NCI-H146 treated with DMSO at 0.1 percent for 48 hours (cell line): ENCODE data around the gene SLC45A1.

ENCODE experiments used
- DNase-seq: peaks from one replicate; lab custom pipeline; 2025; ENCODE audit not compliant: unreplicated experiment; lab: John Stamatoyannopoulos, UW

Gene SLC45A1

DNA sequence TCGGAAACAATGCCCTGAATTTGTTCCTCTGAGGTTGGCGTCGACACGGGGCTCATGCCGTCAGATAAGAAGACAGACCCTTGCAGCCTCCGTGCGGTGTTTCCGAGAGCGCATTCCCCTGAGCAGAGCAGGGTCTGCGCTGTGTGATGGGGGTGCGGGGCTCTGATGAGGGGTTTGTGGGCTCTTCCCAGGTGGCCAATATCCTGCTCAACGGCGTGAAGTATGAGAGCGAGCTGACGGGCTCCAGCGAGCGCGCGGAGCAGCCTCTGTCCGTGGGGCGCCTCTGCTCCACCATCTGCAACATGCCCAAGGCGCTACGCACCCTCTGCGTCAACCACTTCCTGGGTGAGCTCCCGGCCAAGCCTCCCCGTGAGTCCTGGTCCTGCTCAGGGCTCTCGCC is 17.3 kb downstream of the SLC45A1 start:
- DNase-seq = no peak

DNA sequence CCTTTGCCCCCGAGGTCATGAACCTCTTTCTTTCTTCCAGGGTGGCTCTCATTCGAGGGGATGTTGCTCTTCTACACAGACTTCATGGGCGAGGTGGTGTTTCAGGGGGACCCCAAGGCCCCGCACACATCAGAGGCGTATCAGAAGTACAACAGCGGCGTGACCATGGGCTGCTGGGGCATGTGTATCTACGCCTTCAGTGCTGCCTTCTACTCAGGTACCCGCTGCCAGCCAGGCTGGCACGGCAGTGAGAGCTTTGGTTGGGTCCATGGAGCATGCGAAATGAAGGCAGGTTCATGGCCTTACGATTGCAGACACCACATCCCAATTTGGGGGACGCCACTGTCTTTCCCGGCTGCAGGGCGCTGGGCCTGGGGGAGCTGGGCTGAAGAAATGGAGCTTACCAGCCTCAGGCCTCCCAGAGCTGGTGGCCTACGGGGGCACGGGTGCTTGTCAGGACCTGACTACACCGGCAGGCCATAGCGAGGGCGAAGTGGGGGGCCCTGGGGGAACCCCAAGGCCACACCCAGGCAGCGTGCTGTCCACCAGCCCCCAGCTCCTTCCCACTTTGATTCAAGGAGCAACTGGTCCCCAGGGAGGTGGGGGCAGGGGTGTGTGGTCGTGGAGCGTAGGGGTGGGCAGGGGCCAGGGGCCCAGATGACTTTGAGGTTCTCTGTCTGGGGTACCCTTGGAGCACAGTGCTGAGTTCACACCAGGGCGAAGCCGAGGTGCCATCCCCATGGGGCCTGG is 20.0 kb downstream of the SLC45A1 start:
- DNase-seq = no peak

DNA sequence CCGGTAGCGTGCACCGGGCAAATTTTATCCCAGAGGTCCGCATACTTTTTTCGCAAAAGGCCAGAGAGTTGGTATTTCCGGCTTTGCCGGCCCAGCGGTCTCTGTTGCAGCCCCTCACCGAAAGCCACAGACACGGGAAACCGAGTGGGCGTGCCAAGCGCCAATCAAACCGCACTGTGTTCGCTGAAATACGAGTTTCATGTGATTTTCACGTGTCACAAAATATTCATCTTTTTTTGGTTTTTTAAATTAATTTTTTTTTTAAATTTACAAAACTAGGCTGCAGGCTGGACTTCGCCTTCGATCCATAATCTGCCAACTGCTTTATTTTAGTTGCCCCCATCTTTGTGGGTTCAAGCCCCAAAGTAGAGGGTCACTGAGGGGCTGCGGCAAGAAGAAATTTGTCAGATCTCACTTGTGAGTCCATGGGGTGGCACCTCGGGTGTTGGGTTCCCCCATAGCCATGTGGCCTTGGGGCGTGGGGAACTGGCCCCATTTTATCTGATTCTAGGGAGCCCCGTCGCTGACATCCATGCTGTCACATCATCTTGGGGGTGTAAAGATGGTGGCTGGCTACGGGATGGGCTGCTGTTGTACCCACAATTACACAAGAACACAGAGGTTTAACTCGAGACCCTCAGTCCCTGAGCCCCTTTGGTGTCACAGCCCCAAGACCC is 20.8 kb downstream of the SLC45A1 start:
- DNase-seq = no peak

DNA sequence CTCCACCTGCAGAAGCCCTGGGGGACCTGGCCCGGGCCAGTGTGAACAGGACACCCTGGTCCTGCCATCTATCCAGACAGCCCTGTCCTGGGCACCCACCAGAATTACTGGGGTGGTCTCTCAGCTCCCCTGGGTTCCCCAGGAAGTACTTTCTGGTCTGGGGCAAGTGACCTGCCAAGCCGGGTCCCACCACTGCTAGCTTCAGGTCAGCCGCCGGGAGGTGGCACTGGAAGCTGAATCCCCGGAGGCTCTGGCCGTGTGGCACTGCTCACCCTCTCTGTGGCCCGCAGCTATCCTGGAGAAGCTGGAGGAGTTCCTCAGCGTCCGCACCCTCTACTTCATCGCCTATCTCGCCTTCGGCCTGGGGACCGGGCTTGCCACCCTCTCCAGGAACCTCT is 21.3 kb downstream of the SLC45A1 start:
- no peak for DNase-seq

DNA sequence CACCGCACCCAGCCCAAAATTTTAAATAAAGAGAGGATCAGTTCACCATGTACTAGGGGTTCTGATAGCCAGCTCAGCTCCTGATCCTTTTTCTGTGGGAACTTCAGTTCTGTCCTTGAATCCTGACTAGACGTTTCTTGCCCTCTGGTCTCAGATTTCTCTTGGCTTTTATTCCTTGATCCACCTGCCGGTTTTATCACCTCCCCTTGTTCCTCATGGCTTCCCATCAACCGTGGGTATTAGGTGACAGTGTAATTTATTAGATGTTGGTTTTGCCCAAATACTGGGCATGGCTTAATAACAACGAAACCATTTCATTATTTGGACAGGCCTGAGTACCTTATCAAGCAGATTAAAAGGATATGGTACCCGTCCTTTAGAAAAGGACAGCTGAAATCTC is 22.5 kb downstream of the SLC45A1 start:
- DNase-seq = peak; percentile 18

DNA sequence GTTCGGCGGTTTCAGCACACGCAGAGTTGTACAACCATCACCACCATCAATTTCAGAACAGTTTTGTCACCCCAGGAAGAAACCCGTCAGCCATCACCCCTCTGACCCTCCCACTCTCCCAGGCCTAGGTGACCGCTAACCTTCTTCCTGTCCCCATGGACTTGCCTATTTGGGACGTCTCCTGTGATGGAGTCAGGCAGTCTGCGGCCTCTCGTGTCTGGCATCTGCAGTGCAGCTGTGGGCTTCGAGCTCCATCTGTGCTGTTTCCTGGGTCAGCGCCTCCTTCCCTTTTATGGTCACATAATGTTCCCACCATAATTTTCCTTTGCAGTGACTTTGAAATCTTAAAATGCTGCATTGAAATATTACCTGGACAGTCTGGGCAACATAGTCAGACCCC is 24.4 kb downstream of the SLC45A1 start:
- DNase-seq = no peak

DNA sequence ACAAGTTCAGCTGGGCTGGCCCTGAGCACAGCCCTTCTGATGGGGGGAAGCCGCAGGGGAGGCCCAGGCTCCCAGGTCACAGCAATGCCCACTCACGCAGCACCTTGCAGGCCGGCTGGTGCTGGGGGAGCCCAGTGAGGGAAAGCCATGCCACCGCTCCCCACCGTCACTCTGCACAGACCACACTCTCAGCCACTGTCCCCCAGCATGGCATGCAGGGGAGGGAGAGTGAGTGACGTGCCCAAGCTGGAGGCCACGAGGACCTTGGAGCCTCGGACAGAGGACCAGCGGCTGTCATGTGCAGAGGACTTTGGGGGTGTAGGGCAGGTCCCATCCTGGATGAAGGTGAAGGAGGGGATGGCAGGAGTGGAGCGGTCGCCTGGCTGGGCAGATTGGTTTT is 25.1 kb downstream of the SLC45A1 start:
- no peak for DNase-seq

DNA sequence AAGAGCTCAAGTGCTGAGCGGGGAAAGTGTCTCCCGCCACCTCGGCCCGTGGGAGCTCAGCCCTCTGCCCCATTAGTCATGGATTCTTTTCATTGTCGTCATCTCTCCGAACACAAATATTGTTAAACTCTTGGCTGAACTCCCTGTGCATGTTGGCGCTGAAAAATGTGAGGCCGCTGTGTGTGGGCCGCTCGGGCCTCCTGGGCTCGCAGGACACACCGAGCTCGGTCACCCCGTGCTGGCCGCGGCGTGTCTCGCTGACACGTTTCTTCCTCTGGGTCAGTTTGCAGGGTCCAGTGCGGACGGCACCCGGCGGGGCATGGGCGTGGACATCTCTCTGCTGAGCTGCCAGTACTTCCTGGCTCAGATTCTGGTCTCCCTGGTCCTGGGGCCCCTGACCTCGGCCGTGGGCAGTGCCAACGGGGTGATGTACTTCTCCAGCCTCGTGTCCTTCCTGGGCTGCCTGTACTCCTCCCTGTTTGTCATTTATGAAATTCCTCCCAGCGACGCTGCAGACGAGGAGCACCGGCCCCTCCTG is 25.6 kb downstream of the SLC45A1 start:
- DNase-seq = no peak

- no peak for DNase-seq
These were observed 27.1 kb downstream of the SLC45A1 start for GRCh38 chr1:8344893-8345507.

- DNase-seq = no peak
These were observed 27.9 kb downstream of the SLC45A1 start for GRCh38 chr1:8345621-8346415.

DNA sequence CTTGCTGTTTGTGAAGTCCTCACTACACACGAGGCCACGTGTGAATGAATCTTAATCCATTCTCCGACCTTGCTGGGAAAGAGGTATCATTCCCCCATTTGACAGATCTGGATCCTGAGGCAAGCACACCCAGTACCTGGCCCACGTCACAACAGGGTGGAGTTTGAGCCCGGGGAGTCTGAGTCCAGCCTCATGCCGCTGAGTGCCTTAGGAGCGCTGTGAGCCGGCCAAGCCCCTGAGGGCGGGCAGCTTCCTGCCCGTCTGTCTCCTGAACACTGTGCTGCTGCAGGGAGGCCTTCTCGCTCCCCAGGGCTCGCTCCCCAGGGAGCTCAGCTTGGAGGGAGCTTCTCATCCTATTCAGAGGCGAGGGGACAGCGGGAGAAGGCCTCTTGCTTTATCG is 29.7 kb downstream of the SLC45A1 start:
- DNase-seq = peak; percentile 13

DNA sequence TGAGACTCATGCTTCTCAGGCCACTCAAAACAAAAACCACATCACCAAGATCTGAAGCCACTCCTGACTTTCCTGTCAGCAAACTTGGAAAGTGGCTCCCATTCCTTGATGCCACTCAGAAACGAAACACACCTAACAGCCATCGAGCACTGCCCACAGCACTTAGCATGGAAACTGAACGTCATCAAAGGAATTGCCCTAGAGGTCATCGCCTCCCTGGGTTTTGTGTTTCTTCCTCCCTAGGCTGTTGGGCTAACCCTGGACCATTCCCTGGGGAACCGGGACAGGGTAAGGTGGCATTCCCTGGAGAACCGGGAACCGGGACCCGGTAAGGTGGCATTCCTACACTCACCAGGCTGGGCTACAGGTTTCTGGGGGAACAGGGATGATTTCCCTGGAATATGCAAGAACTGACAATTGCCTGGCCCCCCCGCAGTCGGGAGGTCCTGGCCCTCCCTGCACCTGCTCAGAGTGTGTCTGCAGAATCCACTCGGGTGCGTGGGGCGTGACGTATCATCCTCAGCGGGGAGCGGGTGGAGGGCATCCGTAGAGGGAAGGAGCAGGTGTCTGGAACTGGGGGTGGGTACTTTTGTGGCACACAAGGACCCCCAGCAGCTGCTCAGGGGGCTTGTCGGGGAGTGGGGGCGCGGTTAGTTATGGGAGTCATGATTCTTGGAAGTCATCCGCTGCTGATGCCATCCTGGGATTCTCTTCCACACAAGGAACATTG is 30.3 kb downstream of the SLC45A1 start:
- DNase-seq = no peak

- DNase-seq = peak; percentile 19
These were observed 31.0 kb downstream of the SLC45A1 start for GRCh38 chr1:8348777-8349472.

DNA sequence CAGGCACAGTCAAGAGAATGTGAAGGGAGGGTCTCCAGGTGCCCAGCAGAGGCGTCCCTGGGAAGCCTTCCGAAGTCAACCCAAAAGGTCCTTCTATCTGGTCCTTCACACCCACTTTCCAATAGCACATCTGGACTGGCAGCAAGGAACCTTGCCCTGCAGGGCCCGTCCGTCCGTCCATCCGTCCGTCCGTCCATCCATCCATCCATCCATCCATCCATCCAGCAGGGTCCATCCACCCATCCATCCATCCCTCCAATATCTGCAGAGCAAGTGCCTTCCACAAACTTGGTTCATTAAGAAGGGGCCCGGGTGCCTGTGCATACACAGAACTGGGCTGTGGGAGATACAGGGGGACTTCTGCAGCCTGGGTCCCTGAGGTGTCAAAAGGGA is 31.6 kb downstream of the SLC45A1 start:
- no peak for DNase-seq

DNA sequence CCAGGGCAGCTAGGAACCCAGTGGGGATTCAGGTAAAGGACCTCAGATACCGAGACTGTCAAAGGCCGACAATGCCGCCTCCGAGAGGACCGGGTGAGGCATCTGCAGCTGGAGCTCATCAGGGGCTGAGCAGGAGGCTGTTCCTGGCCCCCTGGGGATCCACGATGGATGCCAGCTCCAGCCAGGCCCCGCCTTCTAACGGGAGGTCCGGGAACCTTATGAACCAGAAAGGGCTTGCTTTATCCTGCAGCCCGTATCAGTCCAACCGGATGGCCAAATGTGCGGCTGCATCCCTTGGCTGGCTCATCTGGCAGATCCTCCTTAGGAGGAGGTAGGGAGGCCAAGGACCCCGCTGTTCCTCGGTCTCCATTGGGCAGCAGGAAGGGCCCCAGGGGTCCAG is 32.0 kb downstream of the SLC45A1 start:
- DNase-seq = no peak

GRCh38 chr1:8350914-8351684 is 33.2 kb downstream of the SLC45A1 start:
- no peak for DNase-seq

DNA sequence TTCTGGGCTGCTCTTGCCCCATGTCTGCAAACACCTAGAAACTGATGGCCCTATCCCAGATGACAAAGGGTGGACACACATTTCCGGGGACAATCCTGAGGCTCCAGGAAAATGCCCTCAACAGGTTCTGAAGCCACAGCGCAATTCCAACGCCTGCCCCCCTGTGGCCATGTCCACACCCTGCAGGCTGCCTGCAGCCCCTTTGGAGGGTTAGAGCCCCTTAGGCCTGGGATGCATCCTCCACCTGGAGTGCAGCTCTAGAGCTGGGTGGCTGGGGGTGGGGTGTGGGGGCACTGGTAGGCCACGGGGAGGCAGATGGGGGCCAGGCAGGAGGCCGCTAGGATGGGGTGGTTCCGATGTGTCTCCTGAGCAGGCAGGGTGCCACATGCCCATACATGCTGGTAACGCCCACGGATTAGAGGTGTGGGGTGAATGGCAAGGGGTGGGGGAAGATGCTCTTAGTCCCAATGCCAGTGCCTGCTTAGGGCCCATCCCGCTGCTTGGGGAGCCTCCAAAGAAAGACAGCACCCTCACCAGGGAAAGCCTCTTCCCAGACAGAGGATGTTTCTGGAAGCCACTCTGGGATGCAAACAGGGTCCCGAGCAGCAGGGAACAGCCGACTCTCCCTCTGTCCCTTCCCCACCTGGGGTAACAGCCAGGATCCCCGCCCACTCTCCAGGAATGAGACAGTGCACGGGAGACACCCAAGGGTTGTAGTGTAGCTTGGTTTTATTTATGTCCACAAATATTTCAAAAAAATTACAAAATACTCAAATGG is 34.0 kb downstream of the SLC45A1 start:
- DNase-seq = no peak

- no peak for DNase-seq
These were observed 34.5 kb downstream of the SLC45A1 start for GRCh38 chr1:8352471-8352845.
